ENCODE data around the gene PLXNA2. TPM values are rescaled to one million over a fixed set of nuclear protein-coding genes. Genes with fewer than 3 reads are reported as not detected.

PLXNA2 gene
- total RNA-seq, 2 experiments from 2014 or later: 1.1 to 1.2 TPM

DNA sequence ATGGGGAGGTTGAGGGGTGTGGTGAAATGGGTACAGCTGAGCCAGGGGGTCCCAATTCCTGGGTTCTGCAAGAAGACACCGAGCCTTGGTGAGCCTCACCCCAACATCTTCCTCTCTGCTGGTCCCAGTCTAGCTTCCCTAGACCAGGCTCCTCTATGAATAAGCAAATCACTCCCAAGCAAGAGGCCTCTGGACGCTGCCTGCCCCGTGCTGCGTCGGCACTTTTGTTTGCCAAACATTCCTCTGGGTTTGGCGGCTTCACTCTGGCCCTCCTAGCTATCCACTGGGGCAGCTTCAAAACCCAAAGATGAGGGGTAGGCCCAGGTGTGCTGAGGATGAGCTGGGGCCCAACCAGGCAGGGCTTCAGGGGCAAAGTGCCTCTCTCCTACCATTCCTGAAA, 196.2 kb downstream of the PLXNA2 start:
- Mint-ChIP-seq H3K27ac (no peak overlapping the region), H3K9me3 (no peaks in the 10 kb centered on the region), H3K4me1 (peaks cover 25% of the 10 kb centered on the region), H3K4me3 (no peak overlapping the region), H3K27me3 (peaks cover 6% of the 10 kb centered on the region), H3K36me3 (ENCODE audit: low read depth) (no peaks in the 10 kb centered on the region)
- POLR2A ChIA-PET: interaction anchor here (1.0 kb wide), 1 partner anchor 16 kb away, joined by 3 read pairs; no protein-coding TSS in a partner anchor
- CTCF ChIA-PET: interaction anchor here (0.8 to 1.3 kb wide), 4 partner anchors 9 to 26 kb away, joined by 3 to 4 read pairs (median 3); no protein-coding TSS in a partner anchor
- no peak for DNase-seq

GRCh38 chr1:208047476-208047934, 196.7 kb downstream of the PLXNA2 start:
- Mint-ChIP-seq H3K4me1 (peaks cover 25% of the 10 kb centered on the region), H3K27me3 (peaks cover 6% of the 10 kb centered on the region), H3K27ac (no peak overlapping the region), H3K36me3 (ENCODE audit: low read depth) (no peaks in the 10 kb centered on the region), H3K4me3 (no peak overlapping the region), H3K9me3 (no peaks in the 10 kb centered on the region)
- ChIA-PET POLR2A (interaction anchor here (1.0 kb wide), 1 partner anchor 16 kb away, joined by 3 read pairs; no protein-coding TSS in a partner anchor), CTCF (interaction anchor here (0.6 to 1.0 kb wide), 5 partner anchors 9 to 192 kb away, joined by 3 to 4 read pairs (median 3); no protein-coding TSS in a partner anchor)
- DNase-seq: no peak

DNA sequence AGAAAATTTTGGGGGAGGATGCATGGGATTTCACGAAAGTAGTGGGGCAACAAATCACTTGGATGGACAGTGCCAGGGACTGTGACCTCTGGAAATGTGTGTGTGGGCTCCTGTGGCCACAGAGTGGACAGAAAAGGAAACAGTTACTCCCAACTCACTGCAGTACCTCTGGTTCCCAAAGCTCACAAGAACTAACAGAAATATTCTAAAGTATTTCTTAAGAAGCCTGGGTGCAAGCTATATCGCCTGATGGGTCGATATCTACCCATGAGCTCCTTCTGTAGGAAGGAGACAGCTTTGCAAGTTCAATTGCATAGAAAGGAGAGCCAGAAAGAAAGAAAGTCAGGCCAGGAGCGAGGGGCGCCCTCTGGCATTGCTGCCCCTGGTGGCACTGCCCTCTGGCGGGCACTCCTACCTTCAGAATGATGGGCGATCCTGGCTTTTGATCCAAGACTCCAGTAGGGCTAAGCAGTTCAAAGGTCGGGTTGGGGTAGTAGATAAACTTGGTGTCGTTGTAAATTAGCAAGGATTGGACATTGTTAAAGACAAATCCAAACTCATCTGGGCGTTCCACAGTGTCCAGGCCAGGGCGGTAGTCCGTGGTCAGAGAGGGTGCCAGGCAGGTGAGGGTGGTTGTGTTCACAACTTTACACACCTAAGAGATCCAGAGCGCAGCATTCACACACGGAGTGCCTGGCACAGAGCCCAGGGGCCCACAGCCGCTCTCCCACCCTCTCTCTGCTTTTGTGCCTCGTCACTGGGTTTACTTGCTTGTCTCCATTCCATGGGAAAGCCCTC, 198.5 kb downstream of the PLXNA2 start:
- no peak for DNase-seq
- Mint-ChIP-seq H3K4me3 (no peak overlapping the region), H3K27me3 (peaks cover 6% of the 10 kb centered on the region), H3K4me1 (peaks cover 25% of the 10 kb centered on the region), H3K9me3 (no peaks in the 10 kb centered on the region), H3K27ac (no peak overlapping the region), H3K36me3 (ENCODE audit: low read depth) (no peaks in the 10 kb centered on the region)
- ChIA-PET POLR2A (no interaction called here), CTCF (interaction anchor here (0.8 kb wide), 1 partner anchor 41 kb away, joined by 3 read pairs; no protein-coding TSS in a partner anchor)

DNA sequence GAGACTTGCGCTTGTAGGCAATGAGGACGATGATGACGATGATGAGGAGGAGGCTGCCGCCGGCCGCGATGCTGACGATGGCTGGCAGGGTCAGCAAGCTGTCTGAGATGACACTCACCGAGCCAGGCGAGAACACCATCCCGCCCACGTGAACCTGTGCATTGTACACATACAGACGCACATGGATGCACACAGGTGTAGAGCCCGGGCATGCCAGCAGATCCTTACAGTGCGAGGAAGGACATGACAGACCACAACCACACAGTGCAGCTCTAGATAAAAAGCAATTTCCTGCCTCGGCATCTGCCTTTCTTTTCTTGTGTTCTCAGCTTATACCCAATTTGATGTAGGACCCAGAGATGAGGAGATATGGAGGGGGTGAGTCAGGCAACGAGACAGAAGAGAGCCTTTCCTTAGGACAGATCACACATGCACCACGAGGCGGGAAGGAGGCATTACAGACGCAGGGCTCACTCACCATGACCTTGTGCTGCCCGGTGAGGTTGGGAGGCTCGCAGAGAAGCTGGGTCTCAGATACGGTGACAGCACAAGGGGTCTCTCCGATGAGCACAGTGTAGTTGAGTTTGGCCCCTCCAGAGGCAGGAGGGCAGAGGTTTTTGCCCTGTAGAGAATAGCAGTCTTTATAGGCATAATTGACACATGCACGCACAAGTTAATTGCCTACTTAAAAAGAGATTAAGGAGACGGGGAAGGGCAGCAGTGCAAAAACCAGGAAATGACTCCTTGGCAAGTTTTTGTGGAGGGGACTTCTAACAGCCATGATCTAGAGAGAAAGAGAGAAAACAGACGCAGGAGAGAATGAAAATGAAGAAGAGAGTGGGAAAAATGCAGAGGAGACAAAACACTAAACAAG, 199.4 kb downstream of the PLXNA2 start:
- H3K27me3 Mint-ChIP-seq: peaks cover 6% of the 10 kb centered on the region
- DNase-seq: peak; percentile 27
- H3K9me3 Mint-ChIP-seq: no peaks in the 10 kb centered on the region
- no peak overlapping the region for H3K4me3 Mint-ChIP-seq
- no peaks in the 10 kb centered on the region for H3K36me3 Mint-ChIP-seq (ENCODE audit: low read depth)
- peaks cover 25% of the 10 kb centered on the region for H3K4me1 Mint-ChIP-seq
- no peak overlapping the region for H3K27ac Mint-ChIP-seq
- ChIA-PET CTCF (interaction anchor here (0.8 kb wide), 1 partner anchor 42 kb away, joined by 3 read pairs; no protein-coding TSS in a partner anchor), POLR2A (no interaction called here)

DNA sequence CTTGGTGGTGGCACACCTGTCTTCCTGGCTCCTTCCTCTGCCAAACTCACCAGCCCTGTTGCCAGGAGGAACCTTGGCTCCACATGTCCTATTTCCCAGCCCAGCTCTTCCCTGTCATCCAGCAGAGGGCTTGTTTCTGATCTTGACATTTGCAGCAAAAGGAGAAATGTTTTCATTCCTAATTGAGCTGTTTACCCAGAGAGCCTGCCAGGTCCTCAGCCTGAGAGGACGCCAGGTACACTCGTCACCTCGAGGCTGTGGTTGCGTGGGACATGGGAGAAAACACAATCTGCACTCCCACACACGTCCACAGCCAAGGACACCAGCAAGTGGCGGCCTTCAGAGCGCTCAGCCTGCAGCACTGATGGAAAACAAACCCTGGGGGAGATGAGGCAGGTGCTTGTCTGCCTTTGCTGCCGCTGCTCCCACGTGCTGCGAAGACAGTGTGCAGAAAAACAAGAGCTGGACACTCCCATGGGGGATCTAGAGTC, 200.4 kb downstream of the PLXNA2 start:
- Mint-ChIP-seq H3K36me3 (ENCODE audit: low read depth) (no peaks in the 10 kb centered on the region), H3K4me1 (peaks cover 22% of the 10 kb centered on the region), H3K9me3 (no peaks in the 10 kb centered on the region), H3K27me3 (peaks cover 6% of the 10 kb centered on the region), H3K27ac (no peak overlapping the region), H3K4me3 (no peak overlapping the region)
- CTCF ChIA-PET: interaction anchor here (1.3 kb wide), 1 partner anchor 22 kb away, joined by 4 read pairs; no protein-coding TSS in a partner anchor
- POLR2A ChIA-PET: no interaction called here
- DNase-seq: no peak

- ChIA-PET POLR2A (no interaction called here), CTCF (interaction anchor here (0.6 to 1.5 kb wide), 4 partner anchors 13 to 245 kb away, joined by 3 to 4 read pairs (median 3); no protein-coding TSS in a partner anchor)
- no peaks in the 10 kb centered on the region for H3K9me3 Mint-ChIP-seq
- H3K27me3 Mint-ChIP-seq: peaks cover 6% of the 10 kb centered on the region
- no peaks in the 10 kb centered on the region for H3K36me3 Mint-ChIP-seq (ENCODE audit: low read depth)
- no peak overlapping the region for H3K4me3 Mint-ChIP-seq
- no peak overlapping the region for H3K27ac Mint-ChIP-seq
- H3K4me1 Mint-ChIP-seq: peaks cover 20% of the 10 kb centered on the region
- DNase-seq: no peak
Measured at GRCh38 chr1:208042868-208043267, 201.3 kb downstream of the PLXNA2 start.

DNA sequence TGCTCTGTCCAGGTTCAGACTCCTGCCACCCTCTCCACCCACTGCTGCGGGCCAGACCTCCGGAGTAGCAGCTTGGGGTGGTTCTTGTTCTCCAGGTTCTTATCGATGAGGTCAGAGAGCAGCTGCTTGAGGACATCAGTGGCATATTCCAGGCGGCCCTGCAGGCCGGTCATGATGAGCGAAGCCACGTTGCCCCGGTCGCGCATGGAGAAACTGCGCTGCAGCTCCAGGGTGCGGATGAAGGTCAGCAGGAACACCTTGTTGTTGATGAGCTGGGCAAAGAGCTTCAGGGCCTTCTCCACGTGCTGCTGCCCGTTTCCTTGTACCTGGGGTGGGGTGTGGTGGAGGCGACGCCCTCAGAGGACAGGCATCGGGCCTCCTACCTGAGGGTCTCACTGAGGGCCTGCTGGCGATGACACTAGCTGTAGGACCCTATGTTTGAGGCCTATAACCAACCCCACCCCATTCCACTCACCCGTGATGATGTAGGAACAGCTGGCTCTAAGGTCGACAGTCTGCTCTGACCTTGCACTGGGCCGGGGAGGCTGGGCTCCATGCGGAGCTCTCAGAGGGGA, 202.1 kb downstream of the PLXNA2 start:
- H3K27ac Mint-ChIP-seq: no peak overlapping the region
- H3K36me3 Mint-ChIP-seq (ENCODE audit: low read depth): no peaks in the 10 kb centered on the region
- peaks cover 20% of the 10 kb centered on the region for H3K4me1 Mint-ChIP-seq
- no peak overlapping the region for H3K4me3 Mint-ChIP-seq
- CTCF ChIA-PET: interaction anchor here (0.8 to 1.8 kb wide), 4 partner anchors 14 to 52 kb away, joined by 3 to 7 read pairs (median 3); no protein-coding TSS in a partner anchor
- no peaks in the 10 kb centered on the region for H3K9me3 Mint-ChIP-seq
- no peak for DNase-seq
- peaks cover 6% of the 10 kb centered on the region for H3K27me3 Mint-ChIP-seq
- POLR2A ChIA-PET: no interaction called here

- ChIA-PET CTCF (interaction anchor here (0.9 to 1.8 kb wide), 3 partner anchors 15 to 52 kb away, joined by 3 to 7 read pairs (median 3); no protein-coding TSS in a partner anchor), POLR2A (no interaction called here)
- peaks cover 6% of the 10 kb centered on the region for H3K27me3 Mint-ChIP-seq
- H3K27ac Mint-ChIP-seq: no peak overlapping the region
- no peak for DNase-seq
- no peaks in the 10 kb centered on the region for H3K9me3 Mint-ChIP-seq
- no peaks in the 10 kb centered on the region for H3K36me3 Mint-ChIP-seq (ENCODE audit: low read depth)
- H3K4me3 Mint-ChIP-seq: no peak overlapping the region
- peaks cover 19% of the 10 kb centered on the region for H3K4me1 Mint-ChIP-seq
Measured at GRCh38 chr1:208041505-208041904, 202.7 kb downstream of the PLXNA2 start.

DNA sequence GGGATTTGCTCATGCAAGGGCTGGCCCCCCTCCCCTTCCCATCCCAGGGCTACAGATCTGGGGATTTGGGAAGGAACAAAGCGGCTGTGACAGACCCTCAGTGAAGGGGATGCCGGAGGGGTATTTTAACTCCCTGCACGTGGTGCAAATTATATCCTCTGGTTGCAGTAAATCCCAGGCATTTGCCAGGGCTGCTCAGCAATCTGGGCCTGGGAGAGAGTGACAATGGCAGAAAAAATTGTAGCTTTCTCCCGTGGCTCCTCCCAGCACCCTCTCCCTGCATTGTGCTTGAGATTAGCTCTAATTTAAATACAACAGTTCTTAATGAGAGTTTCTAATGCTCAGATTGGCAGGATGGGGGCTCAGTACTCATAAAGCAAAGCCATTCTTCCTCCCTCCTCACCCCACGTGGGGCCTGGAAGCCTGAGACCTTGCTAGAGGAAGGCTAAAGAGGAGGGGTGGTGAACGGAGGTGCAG, 203.3 kb downstream of the PLXNA2 start:
- H3K4me1 Mint-ChIP-seq: peaks cover 17% of the 10 kb centered on the region
- H3K4me3 Mint-ChIP-seq: no peak overlapping the region
- no peaks in the 10 kb centered on the region for H3K36me3 Mint-ChIP-seq (ENCODE audit: low read depth)
- no peak for DNase-seq
- H3K27me3 Mint-ChIP-seq: peaks cover 6% of the 10 kb centered on the region
- H3K9me3 Mint-ChIP-seq: no peaks in the 10 kb centered on the region
- ChIA-PET POLR2A (no interaction called here), CTCF (interaction anchor here (1.8 kb wide), 1 partner anchor 53 kb away, joined by 7 read pairs; no protein-coding TSS in a partner anchor)
- no peak overlapping the region for H3K27ac Mint-ChIP-seq

DNA sequence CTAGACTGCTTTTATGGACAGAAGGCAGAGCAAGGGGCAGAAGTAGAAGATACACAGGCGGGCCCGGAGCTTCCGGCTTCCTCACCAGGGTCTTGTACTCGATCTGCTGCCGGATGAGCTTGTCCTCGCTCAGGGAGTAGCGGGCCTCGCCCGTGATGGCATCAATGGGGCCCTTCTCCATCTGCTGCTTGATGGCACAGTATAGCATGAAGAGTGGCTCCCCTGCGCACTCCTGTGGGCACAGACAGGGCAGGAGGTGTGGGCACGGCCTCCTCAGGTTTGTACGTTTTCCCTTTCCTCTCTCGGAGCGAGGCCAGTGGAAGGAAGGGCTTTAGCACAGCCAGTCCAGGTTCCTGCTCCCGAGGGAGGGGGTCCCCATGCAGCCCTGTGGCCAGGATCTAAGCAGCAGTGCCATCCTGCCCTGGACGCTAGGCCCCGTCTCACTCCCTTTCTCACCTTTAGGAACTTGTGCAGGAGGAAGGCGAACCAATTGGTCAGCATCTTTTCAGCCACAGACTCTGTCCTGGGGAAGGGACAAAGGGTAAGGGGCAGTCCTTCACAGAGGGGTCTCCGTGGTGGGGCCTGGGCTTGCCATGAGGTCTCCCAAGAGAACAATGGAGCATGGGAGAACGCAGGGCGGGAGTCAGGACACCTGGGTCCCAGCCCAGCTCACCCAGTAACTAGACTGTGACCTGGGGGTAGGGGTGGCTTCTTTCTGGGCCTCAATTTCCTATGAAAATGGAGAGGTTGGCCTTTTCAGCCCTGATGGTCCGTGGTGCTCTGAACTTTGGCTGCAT, 204.4 kb downstream of the PLXNA2 start:
- Mint-ChIP-seq H3K27ac (no peak overlapping the region), H3K27me3 (peaks cover 3% of the 10 kb centered on the region), H3K36me3 (ENCODE audit: low read depth) (no peaks in the 10 kb centered on the region), H3K9me3 (no peaks in the 10 kb centered on the region), H3K4me1 (peaks cover 10% of the 10 kb centered on the region), H3K4me3 (no peak overlapping the region)
- no peak for DNase-seq
- CTCF ChIA-PET: interaction anchor here (1.6 kb wide), 1 partner anchor 18 kb away, joined by 3 read pairs; no protein-coding TSS in a partner anchor
- POLR2A ChIA-PET: no interaction called here

- CTCF ChIA-PET: interaction anchor here (0.5 kb wide), 1 partner anchor 537 kb away, joined by 3 read pairs; no protein-coding TSS in a partner anchor
- H3K9me3 Mint-ChIP-seq: no peaks in the 10 kb centered on the region
Measured at GRCh38 chr1:208038303-208038702, 205.9 kb downstream of the PLXNA2 start.

More at GRCh38 chr1:208038303-208038702, 205.9 kb downstream of the PLXNA2 start:
- peaks cover 2% of the 10 kb centered on the region for H3K27me3 Mint-ChIP-seq
- no peak overlapping the region for H3K27ac Mint-ChIP-seq
- no peak overlapping the region for H3K4me3 Mint-ChIP-seq
- H3K4me1 Mint-ChIP-seq: no peaks in the 10 kb centered on the region
- POLR2A ChIA-PET: no interaction called here
- no peaks in the 10 kb centered on the region for H3K36me3 Mint-ChIP-seq (ENCODE audit: low read depth)
- DNase-seq: no peak
